SK-N-SH (cell line): ENCODE measurements around the gene SPATA6. TPM values are rescaled to one million over a fixed set of nuclear protein-coding genes. Genes with fewer than 3 reads are reported as not detected.

Experiments
- CTCF ChIA-PET: fragments of 300-600, 350-600 bp; formaldehyde crosslinking; extraction: SDS; loops from one replicate; lab custom pipeline; 2021; lab: Yijun Ruan, JAX
- POLR2A ChIA-PET: fragments of 350-600 bp; sonication (Branson Sonifier 250); formaldehyde crosslinking; extraction: SDS; loops from one replicate; lab custom pipeline; 2020; ENCODE audit warnings: antibody characterized with exemption, inconsistent platforms; lab: Yijun Ruan, JAX
- DNase-seq: peaks from one replicate; pipeline ENCODE4 v3.0.0; 2012
- H2AFZ ChIP-seq: fragments of 200-600 bp; sonication (generic); 2 replicates; pipeline ENCODE4 v1.8.1; 2016; ENCODE audit warnings: antibody characterized with exemption, mild to moderate bottlenecking, low read depth
- H3F3A ChIP-seq: fragments of 200-600 bp; sonication (generic); replicated peaks from 2 replicates; pipeline ENCODE3; 2016; ENCODE audit warnings: antibody characterized with exemption, mild to moderate bottlenecking; ENCODE audit not compliant: insufficient read depth
- H3K27ac ChIP-seq, 2 experiments: fragments of 200-500 bp in 1 of 2; fragments of 200-600 bp in 1 of 2; sonication (Bioruptor generic) in 1 of 2; sonication (generic), shearing (Covaris generic) in 1 of 2; 2 replicates each; pipeline versions ENCODE4 v1.5.1 to v1.6.1; 2014 to 2016; ENCODE audit warnings: low read depth in 2 of 2, inconsistent platforms in 1 of 2, low read length in 1 of 2, mild to moderate bottlenecking in 1 of 2, mixed read lengths in 1 of 2
- H3K27me3 ChIP-seq: fragments of 200-600 bp; sonication (generic), shearing (Covaris generic); 2 replicates; pipeline ENCODE4 v1.6.1; 2016; ENCODE audit warnings: mixed run types; ENCODE audit not compliant: insufficient read depth
- H3K36me3 ChIP-seq, 2 experiments: fragments of 200-500 bp in 1 of 2; fragments of 200-600 bp in 1 of 2; sonication (Bioruptor generic) in 1 of 2; sonication (generic) in 1 of 2; replicated peaks in 1 of 2; 2 replicates each; pipeline versions ENCODE3 to v1.5.1; 2014 to 2016; ENCODE audit warnings: low read length in 1 of 2, mild to moderate bottlenecking in 1 of 2; ENCODE audit not compliant: insufficient read depth in 2 of 2, control insufficient read depth in 1 of 2
- H3K4me1 ChIP-seq, 2 experiments: fragments of 200-500 bp in 1 of 2; fragments of 200-600 bp in 1 of 2; sonication (Bioruptor generic) in 1 of 2; sonication (generic), shearing (Covaris generic) in 1 of 2; 2 replicates each; pipeline versions ENCODE4 v1.5.1 to v1.6.1; 2014 to 2016; ENCODE audit warnings: low read depth in 1 of 2, low read length in 1 of 2, mixed run types in 1 of 2; ENCODE audit not compliant: insufficient read depth in 2 of 2, control insufficient read depth in 1 of 2
- H3K4me2 ChIP-seq: fragments of 200-600 bp; sonication (generic), shearing (Covaris generic); 2 replicates; pipeline ENCODE4 v1.6.1; 2017; ENCODE audit warnings: mixed run types
- H3K4me3 ChIP-seq, 2 experiments: fragments of 200-500 bp in 1 of 2; fragments of 200-600 bp in 1 of 2; sonication (Bioruptor generic) in 1 of 2; sonication (generic), shearing (Covaris generic) in 1 of 2; 2 replicates each; pipeline versions ENCODE4 v1.5.1 to v1.8.1; 2014 to 2016; ENCODE audit warnings: low read depth in 2 of 2, inconsistent platforms in 1 of 2, low read length in 1 of 2, mild to moderate bottlenecking in 1 of 2, mixed read lengths in 1 of 2, moderate library complexity in 1 of 2
- H3K79me2 ChIP-seq: fragments of 200-600 bp; sonication (generic); 2 replicates; pipeline ENCODE4 v1.8.1; 2017; ENCODE audit warnings: mild to moderate bottlenecking; ENCODE audit not compliant: insufficient read depth
- H3K9ac ChIP-seq: fragments of 200-600 bp; sonication (generic); 2 replicates; pipeline ENCODE4 v1.6.1; 2017; ENCODE audit warnings: mixed run types
- H3K9me2 ChIP-seq: fragments of 200-600 bp; sonication (generic); 2 replicates; pipeline ENCODE4 v1.6.1; 2017; ENCODE audit warnings: mixed run types
- H3K9me3 ChIP-seq: fragments of 200-600 bp; sonication (generic); 2 replicates; pipeline ENCODE4 v1.6.1; 2017; ENCODE audit warnings: mixed run types, mild to moderate bottlenecking, moderate library complexity
- H4K20me1 ChIP-seq: fragments of 200-600 bp; sonication (generic); 2 replicates; pipeline ENCODE4 v1.6.1; 2017; ENCODE audit warnings: mild to moderate bottlenecking, mixed run types; ENCODE audit not compliant: insufficient read depth
- CHD2 ChIP-seq: fragments of 150-350 bp; IDR thresholded peaks from 2 replicates; pipeline ENCODE4 v1.6.1; 2018; ENCODE audit warnings: low read length; ENCODE audit not compliant: partially characterized antibody
- EZH2phosphoT487 ChIP-seq: fragments of 200-600 bp; sonication (generic); IDR thresholded peaks from 2 replicates; pipeline ENCODE4 v1.6.1; 2017; ENCODE audit warnings: low read depth, mixed run types, mild to moderate bottlenecking, antibody characterized with exemption, moderate library complexity, borderline replicate concordance
- FOSL2 ChIP-seq: IDR thresholded peaks from 2 replicates; pipeline ENCODE4 v1.4.0; 2012; ENCODE audit warnings: low read depth, mild to moderate bottlenecking, moderate library complexity, borderline replicate concordance
- FOXJ3 ChIP-seq: sonication (generic); formaldehyde crosslinking; IDR thresholded peaks from 2 replicates; pipeline ENCODE4 v1.5.1; 2020; ENCODE audit warnings: mild to moderate bottlenecking, missing genetic modification reagents
- FOXM1 ChIP-seq: IDR thresholded peaks from 2 replicates; pipeline ENCODE4 v1.4.0; 2012; ENCODE audit warnings: low read depth, mild to moderate bottlenecking
- GATA2 ChIP-seq: sonication (generic); formaldehyde crosslinking; IDR thresholded peaks from 2 replicates; pipeline ENCODE4 v1.5.0; 2020; ENCODE audit warnings: mild to moderate bottlenecking, missing genetic modification reagents
- JUND ChIP-seq: IDR thresholded peaks from 2 replicates; pipeline ENCODE4 v1.4.0; 2012
- MAX ChIP-seq: IDR thresholded peaks from 2 replicates; pipeline ENCODE4 v1.4.0; 2012; ENCODE audit warnings: low read depth
- MEF2A ChIP-seq: IDR thresholded peaks from 2 replicates; pipeline ENCODE4 v1.4.0; 2012; ENCODE audit warnings: low read depth, borderline replicate concordance
- MXI1 ChIP-seq: IDR thresholded peaks from 2 replicates; pipeline ENCODE4 v1.6.1; 2012; ENCODE audit warnings: mild to moderate bottlenecking, low read depth, low read length, improper control_type of control experiment
- NRF1 ChIP-seq: IDR thresholded peaks from 2 replicates; pipeline ENCODE4 v1.6.1; 2012; ENCODE audit warnings: low read depth, mild to moderate bottlenecking, low read length
- PBX3 ChIP-seq: IDR thresholded peaks from 2 replicates; pipeline ENCODE4; 2012
- RAD21 ChIP-seq: IDR thresholded peaks from 2 replicates; pipeline ENCODE4 v1.6.1; 2012; ENCODE audit warnings: mild to moderate bottlenecking, low read length
- RCOR1 ChIP-seq: fragments of 150-350 bp; IDR thresholded peaks from 2 replicates; pipeline ENCODE4 v1.6.1; 2017; ENCODE audit warnings: antibody characterized with exemption, low read length
- REST ChIP-seq: IDR thresholded peaks from 2 replicates; pipeline ENCODE4 v1.6.1; 2012; ENCODE audit warnings: mild to moderate bottlenecking, low read depth, low read length, moderate library complexity
- RFX5 ChIP-seq: IDR thresholded peaks from 2 replicates; pipeline ENCODE4 v1.6.1; 2012; ENCODE audit warnings: mild to moderate bottlenecking, improper control_type of control experiment, low read length
- SMC3 ChIP-seq: IDR thresholded peaks from 2 replicates; pipeline ENCODE4 v1.6.1; 2012; ENCODE audit warnings: low read depth, low read length, improper control_type of control experiment
- TCF12 ChIP-seq: IDR thresholded peaks from 2 replicates; pipeline ENCODE4 v1.4.0; 2012
- TEAD4 ChIP-seq: IDR thresholded peaks from 2 replicates; pipeline ENCODE4 v1.4.0; 2012; ENCODE audit warnings: mild to moderate bottlenecking, borderline replicate concordance; ENCODE audit not compliant: insufficient read depth
- USF2 ChIP-seq: fragments of 150-350 bp; IDR thresholded peaks from 2 replicates; pipeline ENCODE4 v1.6.1; 2017; ENCODE audit warnings: antibody characterized with exemption, low read length, low read depth, borderline replicate concordance
- YY1 ChIP-seq: IDR thresholded peaks from 2 replicates; pipeline ENCODE4 v1.4.0; 2012; ENCODE audit warnings: low read depth, mild to moderate bottlenecking
- ZBTB33 ChIP-seq: IDR thresholded peaks from 2 replicates; pipeline ENCODE4 v1.4.0; 2012; ENCODE audit warnings: low read depth, borderline replicate concordance
- WGBS: methylation state at CpG from one replicate; pipeline ENCODE4 v1.1.6; 2017; ENCODE audit warnings: low lambda C conversion rate; 5-methylcytosine and 5-hydroxymethylcytosine counted together
- polyA plus RNA-seq, 3 experiments: library from polyadenylated mRNA; depleted of rRNA; stranded (reverse); fragments of >200 nt; gene quantifications; 2 replicates each; pipeline ENCODE4 v1.2.3, GENCODE V29; 2012

The SPATA6 gene
- polyA plus RNA-seq, 1 of the 3 experiments (the other 2 are of a cell fraction) = 2.4 TPM

GRCh38 chr1:48374785-48375184 is 97.2 kb downstream of the SPATA6 start (continued):
- TF ChIP-seq YY1 (no peak), TEAD4 (no peak), MXI1 (no peak), SMC3 (no peak), FOXJ3 (CRISPR knock-in tag) (no peak), RCOR1 (no peak), RFX5 (no peak), PBX3 (no peak), NRF1 (no peak), GATA2 (CRISPR knock-in tag) (no peak), MAX (no peak), EZH2phosphoT487 (no peak), ZBTB33 (no peak)

GRCh38 chr1:48371598-48371997 is 100.4 kb downstream of the SPATA6 start:
- H3K36me3 ChIP-seq = peaks cover 0 to 7% of the 10 kb centered on the region in 2 experiments
- no peaks in the 10 kb centered on the region for H3K79me2 ChIP-seq
- no peaks in the 10 kb centered on the region for H3F3A ChIP-seq
- H3K27me3 ChIP-seq = no peaks in the 10 kb centered on the region
- H3K4me1 ChIP-seq = no peaks in the 10 kb centered on the region
- no peak overlapping the region for H3K9ac ChIP-seq
- no peaks in the 10 kb centered on the region for H4K20me1 ChIP-seq
- no peaks in the 10 kb centered on the region; the same call in 1 of the 2 replicates for H3K9me3 ChIP-seq
- no peak overlapping the region for H3K27ac ChIP-seq
- no peak for DNase-seq
- H3K4me2 ChIP-seq = no peak overlapping the region
- whole genome bisulfite sequencing = 73% methylated on average over 2 of the region's 2 CpGs
- CTCF ChIA-PET = interaction anchor here (1.0 kb wide), 1 partner anchor 128 kb away, joined by 3 read pairs; no protein-coding TSS in a partner anchor
- TF ChIP-seq RAD21 (no peak), FOSL2 (no peak), JUND (no peak), MEF2A (no peak), FOXM1 (no peak), MAX (no peak), TCF12 (no peak), CHD2 (no peak), USF2 (no peak), REST (no peak), SMC3 (no peak), RCOR1 (no peak), YY1 (no peak), NRF1 (no peak)
- TF ChIP-seq, all 33 proteins: peak for 0
- H3K9me2 ChIP-seq = no peaks in the 10 kb centered on the region
- H2AFZ ChIP-seq = no peak overlapping the region
- POLR2A ChIA-PET = no interaction called here
- H3K4me3 ChIP-seq = no peak overlapping the region
